ENCODE data around the gene MYO7B.

Gene MYO7B

GRCh38 chr2:127588241-127588640 is 52.8 kb downstream of the MYO7B start:
- DNase-seq (ENCODE audit: low read depth in 2 of 2) = no peak

GRCh38 chr2:127589358-127589757 is 53.9 kb downstream of the MYO7B start:
- no peak for DNase-seq (ENCODE audit: low read depth in 2 of 2)

GRCh38 chr2:127589841-127590240 is 54.4 kb downstream of the MYO7B start:
- DNase-seq (ENCODE audit: low read depth in 2 of 2) = no peak

GRCh38 chr2:127590386-127591190 is 55.1 kb downstream of the MYO7B start:
- no peak for DNase-seq (ENCODE audit: low read depth in 2 of 2)

- DNase-seq (ENCODE audit: low read depth in 2 of 2) = peak; percentile 10 to 27
These were observed 55.9 kb downstream of the MYO7B start for GRCh38 chr2:127591221-127591923.

GRCh38 chr2:127592761-127593227 is 57.3 kb downstream of the MYO7B start:
- DNase-seq (ENCODE audit: low read depth in 2 of 2) = no peak

GRCh38 chr2:127593228-127594115 is 58.0 kb downstream of the MYO7B start:
- no peak for DNase-seq (ENCODE audit: low read depth in 2 of 2)

- no peak for DNase-seq (ENCODE audit: low read depth in 2 of 2)
These were observed 58.7 kb downstream of the MYO7B start for GRCh38 chr2:127594116-127594591.

GRCh38 chr2:127596311-127597045 is 61.0 kb downstream of the MYO7B start:
- DNase-seq (ENCODE audit: low read depth in 2 of 2) = no peak

- no peak for DNase-seq (ENCODE audit: low read depth in 2 of 2)
These were observed 61.8 kb downstream of the MYO7B start for GRCh38 chr2:127597046-127597983.

- no peak for DNase-seq (ENCODE audit: low read depth in 2 of 2)
These were observed 62.5 kb downstream of the MYO7B start for GRCh38 chr2:127597984-127598380.

- no peak for DNase-seq (ENCODE audit: low read depth in 2 of 2)
These were observed 63.2 kb downstream of the MYO7B start for GRCh38 chr2:127598711-127599110.

GRCh38 chr2:127599211-127599610 is 63.7 kb downstream of the MYO7B start:
- no peak for DNase-seq (ENCODE audit: low read depth in 2 of 2)

GRCh38 chr2:127604986-127605385 is 69.5 kb downstream of the MYO7B start:
- no peak for DNase-seq (ENCODE audit: low read depth in 2 of 2)

- no peak for DNase-seq (ENCODE audit: low read depth in 2 of 2)
These were observed 70.3 kb downstream of the MYO7B start for GRCh38 chr2:127605691-127606263.

- DNase-seq (ENCODE audit: low read depth in 2 of 2) = no peak
These were observed 71.3 kb downstream of the MYO7B start for GRCh38 chr2:127606625-127607398.

GRCh38 chr2:127607399-127607908 is 72.0 kb downstream of the MYO7B start:
- DNase-seq (ENCODE audit: low read depth in 2 of 2) = no peak
